Esophagus muscularis mucosa (tissue), 4 donors: Measurements from ENCODE around the gene CARHSP1.
"Not testable (repeated sequence)": the region's sequence is repeated elsewhere in the genome, so short reads cannot be mapped to it uniquely, and the experiment has no call there.

Source experiments
- EP300 ChIP-seq: sonication (generic); formaldehyde crosslinking; IDR thresholded peaks from one replicate; pipeline ENCODE4 v1.6.1; 2017; ENCODE audit warnings: antibody characterized with exemption
- POLR2AphosphoS5 ChIP-seq, 2 donors: sonication (generic); formaldehyde crosslinking; IDR thresholded peaks; one replicate each; pipeline ENCODE4 v1.6.1; 2017; ENCODE audit warnings: antibody characterized with exemption in 2 of 2
- TF ChIP-seq, protein P1 (sequence below), 3 experiments: fragments of 200-600 bp in 2 of 3; fragments of 450-650 bp in 1 of 3; sonication (generic) in 2 of 3; IDR thresholded peaks; one replicate each; pipeline ENCODE4 v1.5.1; 2017 to 2019; ENCODE audit warnings: antibody characterized with exemption in 3 of 3, mild to moderate bottlenecking in 2 of 3, moderate library complexity in 1 of 3

DNA sequence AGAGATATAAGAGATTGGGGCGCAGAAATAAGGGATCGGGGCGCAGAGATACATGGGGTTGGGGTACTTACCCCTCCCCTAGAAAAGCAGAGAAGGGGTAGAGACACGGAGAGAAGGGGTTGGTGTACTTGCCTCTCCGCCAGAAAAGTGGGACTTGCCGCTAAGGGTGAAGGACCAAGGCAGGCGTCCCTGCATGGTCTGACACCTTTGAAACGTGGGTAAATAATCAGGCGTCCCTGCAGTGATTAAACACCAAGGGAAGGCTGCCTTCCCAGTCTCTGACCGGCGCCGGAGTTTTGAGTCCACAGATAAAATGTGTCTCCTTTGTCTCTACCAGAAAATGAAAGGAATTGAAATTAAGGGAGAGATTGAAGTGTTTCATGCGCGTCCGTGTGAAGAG lies 31.2 kb downstream of the CARHSP1 start:
- TF ChIP-seq, protein P1, sequence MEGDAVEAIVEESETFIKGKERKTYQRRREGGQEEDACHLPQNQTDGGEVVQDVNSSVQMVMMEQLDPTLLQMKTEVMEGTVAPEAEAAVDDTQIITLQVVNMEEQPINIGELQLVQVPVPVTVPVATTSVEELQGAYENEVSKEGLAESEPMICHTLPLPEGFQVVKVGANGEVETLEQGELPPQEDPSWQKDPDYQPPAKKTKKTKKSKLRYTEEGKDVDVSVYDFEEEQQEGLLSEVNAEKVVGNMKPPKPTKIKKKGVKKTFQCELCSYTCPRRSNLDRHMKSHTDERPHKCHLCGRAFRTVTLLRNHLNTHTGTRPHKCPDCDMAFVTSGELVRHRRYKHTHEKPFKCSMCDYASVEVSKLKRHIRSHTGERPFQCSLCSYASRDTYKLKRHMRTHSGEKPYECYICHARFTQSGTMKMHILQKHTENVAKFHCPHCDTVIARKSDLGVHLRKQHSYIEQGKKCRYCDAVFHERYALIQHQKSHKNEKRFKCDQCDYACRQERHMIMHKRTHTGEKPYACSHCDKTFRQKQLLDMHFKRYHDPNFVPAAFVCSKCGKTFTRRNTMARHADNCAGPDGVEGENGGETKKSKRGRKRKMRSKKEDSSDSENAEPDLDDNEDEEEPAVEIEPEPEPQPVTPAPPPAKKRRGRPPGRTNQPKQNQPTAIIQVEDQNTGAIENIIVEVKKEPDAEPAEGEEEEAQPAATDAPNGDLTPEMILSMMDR (IDR thresholded peaks at IDR 0.05): not testable (repeated sequence)
- not testable (repeated sequence) for TF ChIP-seq EP300; POLR2AphosphoS5 (IDR thresholded peaks at IDR 0.05)
